Gastrocnemius medialis (tissue), 4 donors: ENCODE results near the gene TADA3. TPM values are rescaled to one million over a fixed set of nuclear protein-coding genes. Genes with fewer than 3 reads are reported as not detected.
A peak's percentile ranks its signal among the peaks of the same experiment; 100 is the strongest.

Experiments used
- ATAC-seq, 2 donors: fragments of 150-250 bp; one replicate each; pipeline ENCODE4 v1.9.1; 2016
- DNase-seq, 2 donors: peaks; one replicate each; pipeline ENCODE4 v3.0.0-alpha.2; 2019
- H3K27ac ChIP-seq, 4 donors: fragments of 200-600 bp; sonication (generic); 1 replicate in 1 of 4; 2 replicates in 3 of 4; pipeline ENCODE4 v1.5.1; 2016 to 2018; ENCODE audit warnings: mild to moderate bottlenecking in 2 of 4, moderate library complexity in 1 of 4
- H3K27me3 ChIP-seq, 3 donors: fragments of 200-600 bp; sonication (generic) in 2 of 3; 1 replicate in 1 of 3; 2 replicates in 2 of 3; pipeline versions ENCODE4 v1.5.1 to v1.6.0; 2016 to 2019; ENCODE audit warnings: mild to moderate bottlenecking in 1 of 3, moderate library complexity in 1 of 3
- H3K36me3 ChIP-seq, 2 donors: fragments of 200-600 bp; sonication (generic) in 1 of 2; one replicate each; pipeline ENCODE4 v1.5.1; 2017 to 2018
- H3K4me1 ChIP-seq, 2 donors: fragments of 200-600 bp; sonication (generic) in 1 of 2; one replicate each; pipeline ENCODE4 v1.5.1; 2016 to 2017; ENCODE audit warnings: mild to moderate bottlenecking in 2 of 2
- H3K4me3 ChIP-seq, 4 donors: fragments of 200-600 bp; sonication (generic) in 3 of 4; 1 replicate in 1 of 4; 2 replicates in 3 of 4; pipeline ENCODE4 v1.5.1; 2016 to 2019; ENCODE audit warnings: mild to moderate bottlenecking in 2 of 4
- H3K9me3 ChIP-seq, 3 donors: fragments of 200-600 bp; sonication (generic) in 2 of 3; 1 replicate in 1 of 3; 2 replicates in 2 of 3; pipeline ENCODE4 v1.5.1; 2016 to 2019
- POLR2A ChIP-seq, 2 donors: fragments of 450-650 bp; IDR thresholded peaks; one replicate each; pipeline ENCODE4 v1.6.1; 2017; ENCODE audit warnings: antibody characterized with exemption in 2 of 2, mild to moderate bottlenecking in 2 of 2, moderate library complexity in 2 of 2
- in situ Hi-C, 4 donors: fragments of 200-750 bp; cut with MboI; loops; one replicate each; pipeline versions ENCODE4 v1.15.0 to v1.8.0; 2017; ENCODE audit warnings: low sequenced_read_pairs in 4 of 4
- intact Hi-C: fragments of 100-400 bp; cut with DNase I; formaldehyde crosslinking; loops from one replicate; pipeline ENCODE4 v1.15.1; 2023; ENCODE audit warnings: low total_unique reads
- total RNA-seq, 4 donors: library from RNA; depleted of rRNA; stranded (reverse); fragments of >200 nt; gene quantifications; one replicate each; pipeline versions ENCODE4 v1.1.0 to v1.2.3, GENCODE V29; 2016
- TF ChIP-seq, protein P1 (sequence below), 5 experiments: fragments of 450-650 bp in 3 of 5; fragments of 200-600 bp in 2 of 5; sonication (generic) in 2 of 5; IDR thresholded peaks in 4 of 5; conservative IDR thresholded peaks in 1 of 5; 1 replicate in 4 of 5; 2 replicates in 1 of 5; pipeline ENCODE4 v1.5.1; 2016 to 2019; ENCODE audit warnings: antibody characterized with exemption in 5 of 5, mild to moderate bottlenecking in 3 of 5, moderate library complexity in 3 of 5

TADA3 gene
- total RNA-seq, 4 donors from 2014 or later, result 58.1 to 83.5 (median 66.7) TPM

DNA sequence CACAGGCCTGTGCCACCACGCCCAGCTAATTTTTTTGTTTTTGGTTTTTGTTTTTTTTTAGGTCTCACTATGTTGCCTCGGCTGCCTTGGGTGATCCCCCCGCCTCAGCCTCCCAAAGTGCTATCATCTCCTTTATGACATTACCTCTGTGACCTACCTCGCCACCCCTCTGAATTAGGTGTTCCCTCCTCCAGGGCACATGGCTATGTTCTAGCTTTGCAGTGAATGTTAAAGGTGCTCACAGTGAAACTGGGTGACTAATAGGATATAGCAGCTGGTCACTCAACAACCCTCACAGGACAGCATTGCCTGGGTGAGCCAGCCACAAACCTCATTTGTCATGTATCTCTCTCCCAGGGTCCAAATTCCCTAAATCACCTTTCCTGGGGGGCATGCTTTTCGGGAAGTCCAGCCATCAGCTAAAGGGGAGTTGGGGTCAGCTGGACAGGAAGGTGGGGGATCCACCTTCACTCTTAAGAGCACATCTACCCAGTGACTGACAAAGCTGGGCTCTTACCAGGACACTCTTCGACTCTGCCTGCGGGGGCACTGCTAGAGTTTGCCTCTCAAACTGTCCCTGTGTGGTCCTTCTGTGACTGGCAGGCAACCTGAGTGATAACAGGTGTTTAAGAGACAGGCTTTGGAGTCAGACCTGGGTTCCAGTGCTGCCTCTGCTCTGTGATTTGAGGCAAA lies 16.2 kb upstream of the TADA3 start:
- intact Hi-C loops (no loop called here), in situ Hi-C loops (no loop called here)
- H3K36me3 ChIP-seq, result peaks cover 0 to 37% of the 10 kb centered on the region in 2 donors
- ATAC-seq (peak in 1 of 2 donors; percentile 54), DNase-seq (peak in 1 of 2 donors; percentile 55)
- TF ChIP-seq POLR2A (IDR thresholded peaks at IDR 0.05), result no peak
- TF ChIP-seq, protein P1, sequence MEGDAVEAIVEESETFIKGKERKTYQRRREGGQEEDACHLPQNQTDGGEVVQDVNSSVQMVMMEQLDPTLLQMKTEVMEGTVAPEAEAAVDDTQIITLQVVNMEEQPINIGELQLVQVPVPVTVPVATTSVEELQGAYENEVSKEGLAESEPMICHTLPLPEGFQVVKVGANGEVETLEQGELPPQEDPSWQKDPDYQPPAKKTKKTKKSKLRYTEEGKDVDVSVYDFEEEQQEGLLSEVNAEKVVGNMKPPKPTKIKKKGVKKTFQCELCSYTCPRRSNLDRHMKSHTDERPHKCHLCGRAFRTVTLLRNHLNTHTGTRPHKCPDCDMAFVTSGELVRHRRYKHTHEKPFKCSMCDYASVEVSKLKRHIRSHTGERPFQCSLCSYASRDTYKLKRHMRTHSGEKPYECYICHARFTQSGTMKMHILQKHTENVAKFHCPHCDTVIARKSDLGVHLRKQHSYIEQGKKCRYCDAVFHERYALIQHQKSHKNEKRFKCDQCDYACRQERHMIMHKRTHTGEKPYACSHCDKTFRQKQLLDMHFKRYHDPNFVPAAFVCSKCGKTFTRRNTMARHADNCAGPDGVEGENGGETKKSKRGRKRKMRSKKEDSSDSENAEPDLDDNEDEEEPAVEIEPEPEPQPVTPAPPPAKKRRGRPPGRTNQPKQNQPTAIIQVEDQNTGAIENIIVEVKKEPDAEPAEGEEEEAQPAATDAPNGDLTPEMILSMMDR (IDR thresholded peaks at IDR 0.05 in 4 of 5, conservative IDR thresholded peaks at IDR 0.05 in 1 of 5), result peak in 1 of 5 experiments; percentile 5
- H3K27me3 ChIP-seq, result no peaks in the 10 kb centered on the region
- H3K9me3 ChIP-seq, result no peaks in the 10 kb centered on the region
- H3K27ac ChIP-seq, result peak overlapping the region; percentile 82 to 95 (median 88)
- no peak overlapping the region for H3K4me3 ChIP-seq
- peaks cover 20 to 26% of the 10 kb centered on the region in 2 donors for H3K4me1 ChIP-seq

DNA sequence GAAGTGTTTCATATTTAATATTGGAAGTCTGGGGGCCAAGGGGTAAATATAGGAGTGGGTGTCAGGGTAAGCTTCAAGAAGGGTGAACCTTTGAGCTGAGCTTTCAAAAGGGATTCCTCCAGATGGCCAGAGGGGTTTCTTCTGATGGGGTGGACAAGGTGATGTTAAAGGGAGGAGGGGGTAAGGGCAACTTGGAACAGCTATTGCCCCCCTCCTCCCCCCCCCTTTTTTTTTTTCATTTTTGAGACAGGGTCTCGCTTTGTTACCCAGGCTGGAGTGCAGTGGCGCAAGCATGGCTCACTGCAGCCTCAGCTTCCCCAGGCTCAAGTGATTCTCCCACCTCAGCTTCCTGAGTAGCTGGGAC lies 15.7 kb upstream of the TADA3 start:
- no peak for DNase-seq
- intact Hi-C loops, result no loop called here
- peaks cover 24 to 30% of the 10 kb centered on the region in 2 donors for H3K4me1 ChIP-seq
- ATAC-seq, result no peak
- peaks cover 0 to 41% of the 10 kb centered on the region in 2 donors for H3K36me3 ChIP-seq
- H3K27ac ChIP-seq, result peak overlapping the region; percentile 82 to 95 (median 88)
- in situ Hi-C loops, result no loop called here
- H3K9me3 ChIP-seq, result no peaks in the 10 kb centered on the region
- TF ChIP-seq, protein P1 (IDR thresholded peaks at IDR 0.05 in 4 of 5, conservative IDR thresholded peaks at IDR 0.05 in 1 of 5), result no peak
- TF ChIP-seq POLR2A (IDR thresholded peaks at IDR 0.05), result no peak
- H3K27me3 ChIP-seq, result no peaks in the 10 kb centered on the region
- H3K4me3 ChIP-seq, result no peak overlapping the region

DNA sequence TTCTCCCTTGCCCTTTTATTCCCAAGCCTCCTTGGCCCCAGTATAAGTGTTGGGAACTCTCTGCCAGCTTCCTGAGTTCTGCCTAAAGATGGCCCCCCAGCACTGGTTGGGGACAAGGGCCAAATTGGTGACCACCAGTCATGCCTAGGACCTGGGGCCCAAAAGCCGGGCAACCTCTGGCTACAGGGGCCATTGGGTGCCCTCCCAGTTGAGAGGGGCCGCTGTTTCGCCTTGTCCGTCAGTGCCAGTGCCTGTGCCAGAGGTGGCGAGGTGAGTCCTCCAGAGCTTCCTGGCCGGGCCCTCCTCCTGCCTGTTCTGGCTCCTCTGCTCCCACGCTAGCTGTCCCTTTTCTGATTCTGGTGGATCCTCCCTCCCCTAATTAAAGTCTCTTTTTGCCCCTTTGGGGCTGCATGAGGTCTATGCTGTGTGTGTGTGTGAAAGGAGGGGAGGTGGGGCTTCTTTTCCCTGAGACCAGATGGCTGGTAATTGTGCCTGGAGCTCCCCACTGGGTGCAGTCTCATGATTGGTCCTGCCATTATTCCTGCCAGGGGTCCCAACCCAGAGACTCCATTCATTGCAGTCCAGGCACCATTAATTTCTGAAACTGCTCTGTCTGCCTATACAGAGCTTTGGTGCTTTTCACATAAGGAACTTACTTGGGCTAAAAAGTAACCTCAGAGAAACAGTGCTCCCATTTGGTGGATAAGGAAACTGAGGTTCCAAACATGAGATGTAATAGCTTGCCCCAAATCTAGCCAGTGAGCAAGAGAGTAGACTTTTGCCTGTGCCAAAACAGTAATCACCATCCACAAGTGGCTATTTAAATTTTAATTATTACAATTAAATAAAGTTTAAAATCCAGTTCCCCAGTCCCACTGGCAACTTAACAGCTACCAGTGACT lies 14.7 kb upstream of the TADA3 start:
- Histone ChIP-seq H3K27ac (peak overlapping the region in 2 of 4 donors; percentile 45 to 87), H3K36me3 (peaks cover 0 to 46% of the 10 kb centered on the region in 2 donors), H3K4me3 (no peak overlapping the region), H3K4me1 (peaks cover 24 to 30% of the 10 kb centered on the region in 2 donors), H3K27me3 (no peaks in the 10 kb centered on the region), H3K9me3 (no peaks in the 10 kb centered on the region)
- in situ Hi-C loops (no loop called here), intact Hi-C loops (no loop called here)
- DNase-seq (no peak), ATAC-seq (no peak)
- no peak for TF ChIP-seq POLR2A (IDR thresholded peaks at IDR 0.05)
- TF ChIP-seq, protein P1 (IDR thresholded peaks at IDR 0.05 in 4 of 5, conservative IDR thresholded peaks at IDR 0.05 in 1 of 5), result no peak

DNA sequence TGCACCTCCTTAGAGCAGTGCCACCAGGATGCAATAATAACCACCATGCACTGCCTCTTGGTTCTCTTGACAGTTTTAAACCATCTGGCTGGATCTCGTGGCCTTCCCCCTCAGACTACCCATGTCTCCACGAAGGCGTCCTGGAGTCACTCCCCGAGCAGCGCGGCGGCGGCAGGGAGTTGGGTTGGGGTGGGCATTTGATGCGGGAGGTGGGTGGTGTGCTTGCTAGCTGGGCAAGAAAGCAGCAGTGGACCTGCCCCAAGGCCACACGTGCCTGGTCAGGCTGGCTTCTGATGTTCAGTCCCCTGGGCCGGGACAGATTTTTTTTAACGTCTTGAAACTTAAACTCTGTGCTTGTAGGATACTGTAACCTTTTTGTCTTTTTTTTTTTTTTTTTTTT lies 13.9 kb upstream of the TADA3 start:
- no peak overlapping the region for H3K27ac ChIP-seq
- intact Hi-C loops (no loop called here), in situ Hi-C loops (no loop called here)
- H3K9me3 ChIP-seq, result no peaks in the 10 kb centered on the region
- H3K27me3 ChIP-seq, result no peaks in the 10 kb centered on the region
- H3K36me3 ChIP-seq, result peaks cover 0 to 54% of the 10 kb centered on the region in 2 donors
- H3K4me1 ChIP-seq, result peaks cover 22 to 28% of the 10 kb centered on the region in 2 donors
- TF ChIP-seq POLR2A (IDR thresholded peaks at IDR 0.05), result no peak
- TF ChIP-seq, protein P1 (IDR thresholded peaks at IDR 0.05 in 4 of 5, conservative IDR thresholded peaks at IDR 0.05 in 1 of 5), result no peak
- no peak overlapping the region for H3K4me3 ChIP-seq
- ATAC-seq (no peak), DNase-seq (no peak)
